GM12874 (cell line): Measurements from ENCODE around the gene HOXC12.

ENCODE experiments used
- CTCF ChIP-seq: IDR thresholded peaks from 2 replicates; pipeline ENCODE4 v1.5.1; 2011; ENCODE audit warnings: low read depth, mild to moderate bottlenecking, control low read depth, low read length, moderate library complexity; ENCODE audit not compliant: insufficient read depth

The HOXC12 gene

GRCh38 chr12:53966085-53966384, 11.3 kb downstream of the HOXC12 start:
- TF ChIP-seq CTCF, result no peak

GRCh38 chr12:53966385-53967133, 11.9 kb downstream of the HOXC12 start:
- no peak for TF ChIP-seq CTCF

- TF ChIP-seq CTCF, result no peak
Observed at GRCh38 chr12:53967421-53967925, 12.8 kb downstream of the HOXC12 start.

GRCh38 chr12:53968214-53969127, 13.8 kb downstream of the HOXC12 start:
- no peak for TF ChIP-seq CTCF

GRCh38 chr12:53969588-53970259, 15.0 kb downstream of the HOXC12 start:
- no peak for TF ChIP-seq CTCF

- no peak for TF ChIP-seq CTCF
Observed at GRCh38 chr12:53970451-53970850, 15.7 kb downstream of the HOXC12 start.

- TF ChIP-seq CTCF, result no peak
Observed at GRCh38 chr12:53971129-53971528, 16.4 kb downstream of the HOXC12 start.
